Measurements from ENCODE around the gene KRT34.

The KRT34 gene

DNA sequence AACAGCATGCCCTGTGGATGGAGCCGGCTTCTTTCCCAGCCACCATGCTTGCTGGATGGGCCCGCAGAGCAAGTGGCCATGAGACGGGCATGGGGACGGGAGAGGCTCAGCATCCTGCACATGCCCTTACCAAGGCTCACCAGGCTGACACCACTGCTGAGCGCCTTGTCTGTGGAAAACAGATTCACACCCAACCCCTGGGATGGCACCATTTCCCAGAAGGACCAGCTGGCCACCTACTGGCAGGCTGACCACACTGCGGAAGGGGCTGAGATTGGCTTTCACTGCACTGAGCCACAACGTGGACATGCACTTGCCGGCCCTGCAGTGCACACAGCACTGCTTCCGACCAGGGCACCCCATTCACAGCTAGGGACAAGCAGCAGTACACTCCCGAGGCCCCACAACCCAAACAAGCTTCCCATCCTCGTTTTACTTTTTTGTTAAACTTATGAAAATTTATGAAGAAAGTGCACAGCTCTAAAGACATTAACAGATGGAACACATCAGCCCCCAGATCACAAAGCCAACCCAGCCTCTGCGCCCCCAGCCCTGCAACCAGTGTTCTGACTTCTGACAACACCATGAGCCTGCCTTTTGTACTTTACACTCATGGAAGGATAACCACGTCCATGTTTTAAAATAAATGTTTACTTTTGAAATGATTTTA, 52.7 kb downstream of the KRT34 start:
- DNase-seq: peak; percentile 8

DNA sequence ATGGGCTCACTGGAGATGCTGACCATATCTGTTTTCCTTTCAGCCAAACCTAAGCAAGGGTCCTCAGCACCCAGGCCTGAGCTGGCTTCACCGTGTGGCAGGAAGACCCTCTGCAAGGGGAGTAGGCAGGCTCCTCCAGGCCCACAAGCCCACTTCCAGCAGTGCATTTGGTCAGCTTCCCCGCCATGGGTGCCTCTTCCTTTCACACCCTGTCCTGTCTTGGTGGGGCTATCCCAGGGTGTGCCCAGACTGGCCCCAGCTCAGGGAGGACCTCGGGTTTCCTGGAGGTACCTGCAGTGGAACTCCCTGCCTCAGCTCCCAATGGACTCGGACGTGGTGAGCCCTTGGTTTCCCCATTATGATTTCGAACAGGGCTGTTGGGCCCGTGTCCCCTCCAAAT, 53.9 kb downstream of the KRT34 start:
- no peak for DNase-seq

Data from NCI-H1694 treated with DMSO at 0.1 percent for 48 hours (cell line).